Tibial nerve (tissue), 4 donors: ENCODE results near the gene OTOG. TPM values are rescaled to one million over a fixed set of nuclear protein-coding genes. Genes with fewer than 3 reads are reported as not detected.

Source experiments
- DNase-seq, 2 donors: peaks; one replicate each; pipeline ENCODE4 v3.0.0-alpha.2; 2019; ENCODE audit warnings: low spot score in 2 of 2
- H3K27ac ChIP-seq, 4 donors: fragments of 200-600 bp; sonication (generic) in 3 of 4; one replicate each; pipeline ENCODE4 v1.5.1; 2017 to 2019; ENCODE audit warnings: mild to moderate bottlenecking in 1 of 4
- H3K27me3 ChIP-seq, 2 donors: fragments of 200-600 bp; sonication (generic) in 1 of 2; one replicate each; pipeline versions ENCODE4 v1.5.1 to v1.6.0; 2017 to 2019
- H3K36me3 ChIP-seq, 3 donors: fragments of 200-600 bp; sonication (generic); one replicate each; pipeline ENCODE4 v1.5.1; 2018 to 2019
- H3K4me1 ChIP-seq, 4 donors: fragments of 200-600 bp; sonication (generic) in 3 of 4; one replicate each; pipeline ENCODE4 v1.5.1; 2017 to 2019
- H3K4me3 ChIP-seq, 4 donors: fragments of 200-600 bp; sonication (generic) in 3 of 4; one replicate each; pipeline ENCODE4 v1.5.1; 2017 to 2019; ENCODE audit warnings: mild to moderate bottlenecking in 1 of 4, moderate library complexity in 1 of 4
- H3K9me3 ChIP-seq, 4 donors: fragments of 200-600 bp; sonication (generic) in 3 of 4; one replicate each; pipeline ENCODE4 v1.5.1; 2017 to 2019
- CTCF ChIP-seq, 5 experiments: fragments of 200-600 bp in 3 of 5; fragments of 450-650 bp in 2 of 5; sonication (generic) in 3 of 5; IDR thresholded peaks; one replicate each; pipeline ENCODE4 v1.5.1; 2016 to 2019; ENCODE audit warnings: antibody characterized with exemption in 5 of 5, mild to moderate bottlenecking in 3 of 5, moderate library complexity in 2 of 5
- EP300 ChIP-seq, 2 donors: sonication (generic); formaldehyde crosslinking; IDR thresholded peaks; one replicate each; pipeline ENCODE4 v1.6.1; 2017; ENCODE audit warnings: antibody characterized with exemption in 2 of 2, mild to moderate bottlenecking in 1 of 2
- POLR2A ChIP-seq, 2 donors: fragments of 450-650 bp; IDR thresholded peaks; one replicate each; pipeline ENCODE4 v1.6.1; 2017; ENCODE audit warnings: antibody characterized with exemption in 2 of 2, mild to moderate bottlenecking in 2 of 2, moderate library complexity in 2 of 2
- WGBS, 2 donors: methylation state at CpG; one replicate each; pipeline ENCODE4 v1.1.5; 2018; 5-methylcytosine and 5-hydroxymethylcytosine counted together
- total RNA-seq, 4 donors: library from RNA; depleted of rRNA; stranded (reverse); fragments of >200 nt; gene quantifications; one replicate each; pipeline ENCODE4 v1.1.0, GENCODE V29; 2016

The OTOG gene
- total RNA-seq, 4 donors from 2014 or later: not detected

- no peak overlapping the region for H3K27ac ChIP-seq
- no peaks in the 10 kb centered on the region for H3K9me3 ChIP-seq
- H3K36me3 ChIP-seq: no peaks in the 10 kb centered on the region
- WGBS, 2 donors: 79 to 82% methylated on average over 3 to 4 of the region's 4 CpGs
- H3K4me1 ChIP-seq: no peaks in the 10 kb centered on the region
- no peaks in the 10 kb centered on the region for H3K27me3 ChIP-seq
- no peak for DNase-seq
- H3K4me3 ChIP-seq: no peak overlapping the region
- no peak for TF ChIP-seq EP300 (IDR thresholded peaks at IDR 0.05)
- no peak for TF ChIP-seq CTCF (IDR thresholded peaks at IDR 0.05)
- TF ChIP-seq POLR2A (IDR thresholded peaks at IDR 0.05): no peak
Measured at GRCh38 chr11:17502630-17503029, 44.4 kb upstream of the OTOG start.

- no peaks in the 10 kb centered on the region for H3K9me3 ChIP-seq
- H3K27me3 ChIP-seq: no peaks in the 10 kb centered on the region
- WGBS, 2 donors: 40 to 45% methylated on average over 9 of the region's 9 CpGs
- H3K36me3 ChIP-seq: no peaks in the 10 kb centered on the region
- no peak overlapping the region for H3K27ac ChIP-seq
- DNase-seq: peak; percentile 56 to 78
- H3K4me3 ChIP-seq: no peak overlapping the region
- TF ChIP-seq EP300 (IDR thresholded peaks at IDR 0.05) (no peak), CTCF (IDR thresholded peaks at IDR 0.05) (peak; percentile 76 to 85 (median 77))
- H3K4me1 ChIP-seq: peaks cover 0 to 16% (median 0%) of the 10 kb centered on the region in 4 donors
Measured at GRCh38 chr11:17504330-17505107, 42.5 kb upstream of the OTOG start.

GRCh38 chr11:17505146-17505545 is 41.9 kb upstream of the OTOG start:
- Histone ChIP-seq H3K4me3 (no peak overlapping the region), H3K9me3 (no peaks in the 10 kb centered on the region), H3K27ac (no peak overlapping the region), H3K4me1 (peaks cover 0 to 16% (median 0%) of the 10 kb centered on the region in 4 donors), H3K36me3 (no peaks in the 10 kb centered on the region), H3K27me3 (no peaks in the 10 kb centered on the region)
- no peak for DNase-seq
- 83 to 84% methylated on average over 4 of the region's 4 CpGs for WGBS, 2 donors
- no peak for TF ChIP-seq CTCF (IDR thresholded peaks at IDR 0.05)
- TF ChIP-seq EP300 (IDR thresholded peaks at IDR 0.05): no peak
- no peak for TF ChIP-seq POLR2A (IDR thresholded peaks at IDR 0.05)

- TF ChIP-seq EP300 (IDR thresholded peaks at IDR 0.05) (no peak), CTCF (IDR thresholded peaks at IDR 0.05) (no peak), POLR2A (IDR thresholded peaks at IDR 0.05) (no peak)
- Histone ChIP-seq H3K4me1 (peaks cover 0 to 16% (median 0%) of the 10 kb centered on the region in 4 donors), H3K27ac (no peak overlapping the region), H3K9me3 (no peaks in the 10 kb centered on the region), H3K27me3 (no peaks in the 10 kb centered on the region), H3K4me3 (no peak overlapping the region), H3K36me3 (no peaks in the 10 kb centered on the region)
- DNase-seq: no peak
- WGBS, 2 donors: 94% methylated on average over 6 of the region's 6 CpGs
Measured at GRCh38 chr11:17506314-17506713, 40.7 kb upstream of the OTOG start.

GRCh38 chr11:17506942-17507341 is 40.1 kb upstream of the OTOG start:
- 65 to 69% methylated on average over 3 of the region's 3 CpGs for WGBS, 2 donors
- no peaks in the 10 kb centered on the region for H3K36me3 ChIP-seq

More at GRCh38 chr11:17506942-17507341, 40.1 kb upstream of the OTOG start:
- Histone ChIP-seq H3K27me3 (no peaks in the 10 kb centered on the region), H3K4me1 (peaks cover 0 to 16% (median 0%) of the 10 kb centered on the region in 4 donors), H3K9me3 (no peaks in the 10 kb centered on the region), H3K27ac (no peak overlapping the region), H3K4me3 (no peak overlapping the region)
- TF ChIP-seq POLR2A (IDR thresholded peaks at IDR 0.05): no peak
- TF ChIP-seq EP300 (IDR thresholded peaks at IDR 0.05): no peak
- TF ChIP-seq CTCF (IDR thresholded peaks at IDR 0.05): no peak
- no peak for DNase-seq
